ENCODE results near the gene CDK19.
"Not testable (repeated sequence)": the region's sequence is repeated elsewhere in the genome, so short reads cannot be mapped to it uniquely, and the experiment has no call there.

CDK19 gene

DNA sequence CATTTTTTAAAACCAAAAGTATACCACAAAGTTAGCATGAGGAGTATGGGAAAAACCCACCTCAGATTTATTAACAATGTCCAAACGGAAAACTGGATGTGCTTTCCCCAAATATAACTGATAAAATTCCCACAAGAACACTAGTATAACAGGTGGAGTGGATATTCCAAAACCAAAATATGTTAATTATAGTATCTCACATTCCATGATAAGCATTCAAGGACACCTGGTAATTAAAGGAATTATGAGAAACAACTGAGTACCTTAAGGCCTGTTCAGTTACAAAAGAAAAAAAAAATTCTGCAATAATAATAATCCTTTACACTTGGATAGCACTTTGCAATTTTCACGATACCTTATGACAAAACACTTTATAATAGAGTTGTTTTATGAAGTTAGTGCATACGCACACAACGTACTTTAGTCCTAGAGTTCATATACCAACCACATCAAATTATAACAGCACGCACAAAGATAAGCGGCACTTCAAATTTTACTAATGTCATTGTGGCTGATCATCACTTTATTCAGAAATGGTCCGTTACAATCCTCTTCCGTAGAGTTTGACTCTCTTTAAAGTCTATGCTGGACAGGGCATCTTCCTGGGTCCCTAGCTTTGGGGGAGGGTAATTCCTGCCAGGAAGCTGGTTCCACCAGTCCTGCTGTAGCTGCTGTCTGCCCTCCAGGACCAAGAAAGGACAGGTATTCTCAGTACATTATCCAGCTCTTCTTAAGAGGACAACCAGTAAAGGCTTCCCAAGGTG, 1.7 kb downstream of the CDK19 start:
- DNase-seq (ENCODE audit: low read depth), result no peak

DNA sequence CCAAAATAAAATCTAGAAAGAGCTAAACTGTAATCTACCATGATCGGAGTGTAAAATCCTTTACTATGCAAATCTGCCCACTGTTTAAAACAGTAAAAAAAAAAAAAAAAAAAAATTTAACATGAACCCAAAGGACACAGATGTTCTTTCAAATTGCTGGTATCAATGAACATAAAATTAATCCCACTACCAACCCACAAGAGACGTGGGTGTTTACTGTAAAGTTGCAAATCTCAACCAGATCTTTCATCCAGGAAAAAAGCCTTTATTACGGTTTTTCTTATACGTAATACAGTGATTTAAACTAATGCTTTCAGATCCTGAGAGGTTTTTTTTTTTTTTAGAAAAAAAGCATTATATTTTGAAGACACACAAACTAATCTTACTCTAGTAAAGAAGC, 2.5 kb downstream of the CDK19 start:
- no peak for DNase-seq (ENCODE audit: low read depth)

DNA sequence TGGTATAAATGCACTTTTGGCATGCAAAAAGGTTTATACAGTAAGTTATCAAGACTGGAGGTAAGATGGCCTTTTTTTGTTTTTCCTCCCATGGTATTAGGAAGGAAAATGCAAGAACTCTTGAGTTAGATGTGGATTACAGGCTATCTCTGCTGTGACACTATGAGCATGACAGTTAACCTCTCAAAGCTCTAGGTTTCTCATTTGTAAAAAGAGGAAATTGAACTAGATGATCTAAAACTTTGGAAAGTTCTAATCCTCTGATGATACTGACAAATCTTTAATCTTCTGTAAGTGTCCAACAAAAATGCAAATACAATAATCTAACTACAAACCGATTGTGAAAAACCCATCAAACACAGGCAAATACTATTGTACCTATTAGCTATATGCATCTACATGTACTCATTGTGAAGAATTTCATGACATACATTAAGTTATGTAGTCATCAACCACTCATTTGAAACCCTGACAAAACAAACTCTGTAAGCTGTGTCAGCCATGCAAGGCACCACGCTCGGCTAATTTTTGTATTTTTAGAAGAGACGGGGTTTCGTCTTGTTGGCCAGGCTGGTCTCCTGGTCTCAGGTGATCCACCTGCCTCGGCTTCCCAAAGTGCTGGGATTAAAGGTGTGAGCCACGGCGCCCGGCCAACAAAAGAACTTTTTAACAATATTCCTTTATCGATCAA, 4.2 kb downstream of the CDK19 start:
- no peak for DNase-seq (ENCODE audit: low read depth)

DNA sequence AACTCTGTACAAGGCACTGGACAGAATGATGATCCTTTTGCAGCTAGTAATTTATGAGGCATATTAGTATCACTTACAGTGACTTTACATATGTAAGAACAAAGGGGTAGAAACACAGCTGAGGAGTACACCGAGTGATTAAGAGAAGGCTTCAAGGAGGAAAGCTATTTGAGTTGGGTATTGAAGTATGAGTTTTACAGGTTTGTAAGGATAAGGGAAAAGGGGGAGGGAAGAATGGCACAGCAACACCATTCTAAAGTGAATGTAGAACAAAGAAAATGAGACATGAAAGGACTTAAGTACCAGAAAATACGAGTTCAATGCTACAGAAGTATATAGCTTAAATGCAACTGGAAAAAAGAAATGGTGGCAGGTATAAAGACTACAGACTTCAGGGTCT, 5.5 kb downstream of the CDK19 start:
- no peak for DNase-seq (ENCODE audit: low read depth)

DNA sequence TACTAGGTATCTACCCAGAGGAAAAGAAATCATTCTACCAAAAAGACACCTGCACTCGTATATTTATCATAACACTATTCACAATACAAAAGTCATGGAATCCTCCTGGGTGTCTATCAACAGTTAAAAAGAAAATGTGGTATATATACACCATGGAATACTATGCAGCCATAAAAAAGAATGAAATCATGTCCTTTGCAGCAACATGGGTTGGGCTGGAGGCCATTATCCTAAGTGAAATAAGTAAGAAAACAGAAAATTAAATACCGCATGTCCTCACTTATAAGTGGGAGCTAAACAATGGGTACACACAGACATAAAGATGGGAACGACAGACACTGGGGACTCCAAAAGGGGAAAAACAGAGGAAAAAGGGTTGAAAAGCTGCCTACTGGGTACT, 13.1 kb downstream of the CDK19 start:
- DNase-seq (ENCODE audit: low read depth), result not testable (repeated sequence)

DNA sequence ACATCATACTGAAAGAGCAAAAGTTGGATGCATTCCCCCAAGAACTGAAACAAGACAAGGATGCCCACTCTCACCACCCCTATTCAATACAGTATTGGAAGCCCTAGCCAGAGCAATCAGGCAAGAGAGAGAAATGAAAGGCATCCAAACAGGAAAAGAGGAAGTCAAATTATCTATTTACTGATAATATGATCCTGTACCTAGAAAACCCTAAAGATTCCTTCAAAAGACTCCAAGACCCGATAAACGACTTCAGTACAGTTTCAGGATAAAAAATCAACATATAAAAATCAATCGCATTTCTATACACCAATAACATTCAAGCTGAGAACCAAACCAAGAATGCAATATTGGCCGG, 14.5 kb downstream of the CDK19 start:
- no peak for DNase-seq (ENCODE audit: low read depth)

DNA sequence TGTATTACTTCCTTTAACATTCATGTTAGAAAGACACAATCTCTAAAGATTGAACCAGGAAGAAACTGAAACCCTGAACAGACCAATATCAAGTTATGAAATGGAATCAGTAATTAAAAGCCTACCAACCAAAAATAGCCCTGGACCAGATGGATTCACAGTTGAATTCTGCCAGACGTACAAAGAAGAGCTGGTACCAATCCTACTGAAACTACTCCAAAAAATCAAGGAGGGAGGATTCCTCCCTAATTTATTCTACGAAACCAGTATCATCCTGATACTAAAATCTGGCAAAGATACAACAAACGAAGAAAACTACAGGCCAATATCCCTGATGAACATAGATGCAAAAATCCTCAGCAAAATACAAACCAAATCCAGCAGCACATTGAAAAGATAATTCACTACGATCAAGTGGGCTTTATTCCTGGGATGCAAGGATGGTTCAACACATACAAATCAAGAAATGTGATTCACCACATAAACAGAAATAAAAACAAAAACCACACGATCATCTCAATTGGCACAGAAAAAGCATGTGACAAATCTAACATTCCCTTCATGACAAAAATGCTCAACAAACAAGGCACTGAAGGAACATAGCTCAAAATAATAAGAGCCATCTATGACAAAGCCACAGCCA, 15.0 kb downstream of the CDK19 start:
- no peak for DNase-seq (ENCODE audit: low read depth)

DNA sequence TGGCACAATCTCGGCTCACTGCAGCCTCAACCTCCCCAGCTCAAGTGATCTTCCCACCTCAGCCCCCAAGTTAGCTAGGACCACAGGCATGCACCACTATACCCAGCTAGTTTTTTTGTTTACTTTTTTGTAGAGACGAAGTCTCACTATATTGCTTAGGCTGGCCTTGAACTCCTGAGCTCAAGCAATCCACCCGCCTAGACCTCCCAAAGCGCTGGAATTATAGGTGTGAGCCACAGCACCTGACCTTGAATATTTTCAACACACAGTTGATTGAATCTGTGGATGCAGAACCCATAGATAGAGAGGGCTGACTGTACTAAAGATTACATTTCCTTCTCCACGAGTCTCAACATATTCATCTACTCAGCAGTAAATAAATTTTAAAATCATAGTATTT, 15.6 kb downstream of the CDK19 start:
- DNase-seq (ENCODE audit: low read depth), result no peak

DNA sequence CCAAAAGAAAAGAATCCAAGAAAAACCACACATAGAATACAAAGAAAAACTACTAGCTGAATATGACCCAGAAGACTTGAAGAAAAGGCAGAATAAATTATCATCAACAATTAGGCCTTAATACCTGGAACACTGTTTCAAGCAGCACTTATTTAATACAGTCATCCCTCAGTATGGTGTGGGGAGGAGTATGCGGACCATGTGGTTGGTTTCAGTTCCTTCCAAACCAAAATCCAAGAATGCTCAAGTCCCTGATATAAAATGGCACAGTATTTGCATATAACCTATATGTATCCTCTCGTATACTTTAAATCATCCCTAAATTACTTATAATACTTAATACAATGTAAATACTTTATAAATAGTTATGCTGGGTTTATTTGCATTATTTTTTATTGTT, 16.1 kb downstream of the CDK19 start:
- no peak for DNase-seq (ENCODE audit: low read depth)

DNA sequence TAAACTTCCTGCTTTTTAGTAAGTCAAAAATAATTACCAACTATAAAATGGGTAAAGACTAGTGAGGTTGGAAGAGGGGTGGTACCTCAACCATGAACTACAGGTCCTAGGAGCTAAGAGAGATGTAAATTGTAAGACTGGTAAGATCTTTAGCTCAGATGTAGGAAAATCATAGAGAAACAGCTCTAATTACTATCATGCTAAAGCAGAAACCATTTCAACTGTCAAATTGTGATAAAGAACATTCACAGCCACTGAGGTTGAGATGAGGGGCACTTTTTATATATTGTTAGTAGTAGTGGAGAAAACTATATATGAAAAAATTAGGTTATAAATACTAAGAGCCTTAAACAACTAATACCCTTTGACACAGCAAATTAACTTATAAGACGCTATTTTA, 20.0 kb downstream of the CDK19 start:
- no peak for DNase-seq (ENCODE audit: low read depth)

DNA sequence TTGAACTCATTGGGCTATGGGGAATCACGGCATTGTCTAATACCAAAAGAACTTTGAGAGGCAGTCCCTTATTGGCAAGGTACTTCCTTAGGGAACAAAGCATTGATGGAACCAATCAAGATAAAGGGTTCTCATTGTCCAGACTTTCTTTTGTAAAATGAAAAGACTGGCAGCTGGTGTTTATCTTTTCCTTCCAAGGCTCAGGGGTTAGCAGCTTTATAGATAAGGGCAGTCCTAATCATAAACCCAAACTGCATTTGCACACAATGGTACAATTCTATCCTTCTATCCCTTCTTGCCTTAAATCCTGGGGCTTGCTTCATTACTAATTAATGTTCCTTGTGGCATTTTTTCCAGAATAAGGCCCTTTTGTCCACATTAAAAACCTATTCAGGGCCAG, 28.6 kb downstream of the CDK19 start:
- no peak for DNase-seq (ENCODE audit: low read depth)

DNA sequence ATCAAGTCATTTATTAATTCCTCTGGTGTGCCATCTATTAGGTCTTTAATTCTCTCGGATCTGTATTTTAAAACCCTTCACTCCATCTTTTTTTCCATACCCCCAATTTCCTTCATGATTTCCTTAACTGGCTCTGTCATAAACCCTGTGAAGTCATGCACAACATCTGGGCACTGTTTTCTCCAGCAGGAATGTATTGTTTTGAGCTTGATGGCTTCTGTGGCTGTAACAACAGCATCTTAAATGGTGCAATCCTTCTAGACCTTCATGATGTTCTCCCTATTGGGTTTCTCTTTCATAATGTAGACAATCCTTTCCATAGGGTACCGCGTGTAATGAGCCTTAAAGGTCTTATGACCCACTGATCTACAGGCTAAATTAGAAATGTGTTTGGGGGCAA, 29.0 kb downstream of the CDK19 start:
- DNase-seq (ENCODE audit: low read depth), result no peak

DNA sequence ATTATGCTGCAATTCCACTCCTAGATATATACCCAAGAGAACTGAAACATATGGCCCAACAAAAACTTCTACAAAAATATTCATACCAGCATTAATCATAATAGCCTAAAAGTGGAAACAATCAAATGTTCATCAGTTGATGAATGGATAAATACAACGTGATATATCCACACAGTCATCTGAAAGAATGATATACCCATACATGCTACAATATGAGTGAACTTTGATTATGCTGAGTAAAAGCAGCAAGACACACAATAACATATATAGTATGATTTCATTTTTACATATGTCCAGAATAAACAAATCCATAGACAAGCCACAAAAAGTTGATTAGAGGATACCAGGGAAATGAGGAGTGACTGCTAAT, 30.7 kb downstream of the CDK19 start:
- DNase-seq (ENCODE audit: low read depth), result no peak

DNA sequence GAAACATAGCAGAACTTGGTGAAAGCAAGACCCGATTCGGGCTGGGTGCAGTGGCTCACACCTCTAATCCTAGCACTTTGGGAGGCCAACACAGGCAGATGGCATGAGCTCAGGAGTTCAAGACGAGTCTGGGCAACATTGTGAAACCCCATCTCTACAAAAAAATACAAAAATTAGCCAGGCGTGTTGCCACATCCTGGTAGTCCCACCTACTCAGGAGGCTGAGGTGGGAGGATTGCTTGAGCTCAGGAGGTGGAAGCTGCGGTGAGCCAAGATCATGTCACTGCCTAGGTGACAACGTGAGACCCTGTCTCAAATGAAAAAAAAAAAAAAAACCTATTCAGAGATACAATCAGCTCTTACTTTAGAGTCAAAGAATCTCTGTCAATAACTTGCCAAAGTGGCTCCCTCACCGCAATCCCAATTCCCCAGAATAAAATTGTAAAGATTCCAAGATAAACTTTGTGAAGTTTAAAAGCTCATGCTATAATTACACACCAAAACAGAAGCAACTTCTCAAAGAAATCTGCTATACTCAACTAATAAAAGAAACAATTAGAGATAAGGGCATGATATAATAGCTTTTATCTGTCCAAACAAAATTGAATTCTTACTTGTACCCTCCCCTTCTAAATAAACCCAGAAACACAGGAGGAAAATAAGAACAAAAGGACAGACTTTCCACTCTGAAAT, 33.6 kb downstream of the CDK19 start:
- DNase-seq (ENCODE audit: low read depth), result no peak

DNA sequence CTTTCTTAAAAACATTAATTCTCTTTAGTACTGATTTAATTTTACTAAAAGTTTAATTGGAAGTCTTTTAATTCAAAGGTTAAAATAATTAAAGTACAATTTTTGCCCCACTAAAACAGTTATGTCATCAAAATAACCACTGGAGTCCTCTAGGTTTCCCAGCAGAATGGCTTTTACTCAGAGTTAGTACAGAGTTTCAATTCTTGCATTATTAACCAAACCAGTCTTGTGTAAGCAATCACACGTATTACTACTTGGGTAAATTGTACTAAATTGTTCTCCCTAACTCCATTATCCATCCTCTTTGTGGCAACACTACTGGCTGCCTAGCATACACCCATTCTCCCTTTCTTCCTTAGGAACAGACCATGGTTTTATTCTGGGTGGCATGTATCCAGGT, 36.9 kb downstream of the CDK19 start:
- no peak for DNase-seq (ENCODE audit: low read depth)

DNA sequence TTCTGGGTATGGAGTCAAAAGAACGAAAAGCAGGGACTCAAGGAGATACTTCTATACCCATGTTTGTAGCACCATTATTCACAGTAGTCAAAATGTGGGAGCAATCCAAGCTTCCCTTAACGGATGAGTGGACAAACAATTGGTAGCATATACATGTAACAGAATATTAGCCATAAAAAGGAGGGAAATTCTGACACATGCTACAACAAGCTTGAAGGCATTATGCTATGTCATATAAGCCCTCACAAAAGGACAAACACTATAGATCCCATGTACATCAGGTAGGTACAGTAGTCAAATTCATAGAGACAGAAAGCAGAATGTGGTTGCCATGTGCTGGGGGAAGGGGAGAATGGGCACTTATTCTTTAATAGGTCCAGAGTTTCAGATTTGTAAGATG, 37.6 kb downstream of the CDK19 start:
- no peak for DNase-seq (ENCODE audit: low read depth)

DNA sequence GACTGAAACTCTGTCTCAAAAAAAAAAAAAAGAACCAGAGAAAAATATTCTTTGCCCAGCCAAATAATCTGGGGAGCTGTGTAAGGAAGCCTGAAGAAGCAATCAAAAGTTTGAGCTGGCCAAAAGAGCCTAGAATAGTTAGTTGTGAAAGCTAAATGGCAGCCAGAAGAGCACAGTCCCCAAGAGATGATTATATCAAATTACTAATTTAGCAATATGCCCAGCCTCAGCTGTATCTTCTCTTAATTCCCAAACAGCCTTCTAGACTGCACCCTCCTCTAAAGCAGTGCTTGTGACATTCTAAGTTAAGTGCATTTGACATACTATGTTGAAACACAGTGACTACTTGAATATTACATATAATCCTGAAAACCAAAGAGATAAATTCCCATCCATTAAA, 38.9 kb downstream of the CDK19 start:
- no peak for DNase-seq (ENCODE audit: low read depth)

DNA sequence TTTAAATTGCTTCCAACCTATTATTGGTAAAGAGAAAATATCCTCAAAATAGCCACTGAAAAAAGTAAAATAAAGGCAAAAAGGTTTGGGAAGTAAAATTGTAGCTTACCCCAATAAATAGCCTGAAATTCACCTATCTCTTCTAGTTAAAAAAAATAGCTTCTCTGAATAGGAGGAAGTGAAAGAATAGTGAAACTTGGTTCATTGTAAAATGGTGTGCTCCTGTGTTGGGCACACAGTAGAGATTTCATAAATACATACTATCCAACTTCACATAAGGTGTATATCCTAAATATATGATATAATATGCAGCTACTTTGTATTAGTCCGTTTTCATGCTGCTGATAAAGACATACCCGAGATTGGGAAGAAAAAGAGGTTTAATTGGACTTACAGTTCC, 45.3 kb downstream of the CDK19 start:
- DNase-seq (ENCODE audit: low read depth), result no peak

DNA sequence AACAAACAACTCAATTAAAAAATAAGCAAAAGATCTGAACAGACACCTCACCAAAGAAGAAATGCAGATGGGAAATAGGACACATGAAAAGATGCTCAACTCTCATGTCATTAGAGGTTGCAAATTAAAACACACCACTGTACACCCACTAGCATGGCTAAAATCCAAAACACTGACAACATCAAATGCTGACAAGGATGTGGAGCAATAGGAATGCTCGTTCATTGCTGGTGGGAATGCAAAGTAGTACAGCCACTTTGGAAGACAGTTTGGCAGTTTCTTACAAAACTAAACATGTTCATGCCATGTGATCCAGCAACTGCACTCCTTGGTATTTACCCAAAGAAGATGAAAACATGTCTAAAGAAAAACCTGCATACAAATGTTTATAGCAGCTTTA, 47.2 kb downstream of the CDK19 start:
- DNase-seq (ENCODE audit: low read depth), result no peak

DNA sequence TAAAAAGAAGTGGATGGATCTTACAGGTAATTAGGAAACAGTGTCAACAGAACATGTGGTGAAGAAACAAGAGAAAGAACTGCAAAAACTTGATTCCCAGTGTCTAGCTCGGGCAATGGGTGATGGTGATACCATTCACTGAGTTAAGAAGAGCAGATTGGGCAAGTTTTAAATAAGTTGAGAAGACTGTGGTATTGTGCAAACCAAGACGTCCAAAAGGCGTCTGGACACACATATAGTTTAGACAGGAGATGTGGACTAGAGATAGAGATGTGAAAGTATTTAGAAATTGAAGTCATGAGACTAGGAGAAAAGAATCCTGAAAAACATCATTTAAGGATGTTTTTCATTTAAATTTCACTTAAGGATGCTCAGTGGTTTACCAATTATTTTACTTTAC, 53.9 kb downstream of the CDK19 start:
- DNase-seq (ENCODE audit: low read depth), result no peak

DNA sequence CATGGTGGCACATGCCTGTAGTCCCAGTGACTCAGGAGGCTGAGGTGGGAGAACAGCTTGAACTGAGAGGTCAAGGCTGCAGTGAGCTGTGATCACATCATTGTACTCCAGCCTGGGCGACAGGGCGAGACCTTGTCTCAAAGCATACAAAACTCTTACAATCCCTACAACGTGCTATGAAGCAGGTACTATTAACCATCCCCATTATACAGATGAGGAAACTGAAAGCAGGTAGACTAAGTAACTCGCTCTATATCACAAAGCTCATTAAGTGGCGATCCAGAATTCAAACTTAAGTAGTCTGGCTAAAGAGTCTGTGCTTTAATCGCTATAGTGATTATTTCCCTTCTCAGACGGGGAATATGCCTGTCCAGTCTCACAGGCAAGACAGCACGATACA, 54.7 kb downstream of the CDK19 start:
- no peak for DNase-seq (ENCODE audit: low read depth)

DNA sequence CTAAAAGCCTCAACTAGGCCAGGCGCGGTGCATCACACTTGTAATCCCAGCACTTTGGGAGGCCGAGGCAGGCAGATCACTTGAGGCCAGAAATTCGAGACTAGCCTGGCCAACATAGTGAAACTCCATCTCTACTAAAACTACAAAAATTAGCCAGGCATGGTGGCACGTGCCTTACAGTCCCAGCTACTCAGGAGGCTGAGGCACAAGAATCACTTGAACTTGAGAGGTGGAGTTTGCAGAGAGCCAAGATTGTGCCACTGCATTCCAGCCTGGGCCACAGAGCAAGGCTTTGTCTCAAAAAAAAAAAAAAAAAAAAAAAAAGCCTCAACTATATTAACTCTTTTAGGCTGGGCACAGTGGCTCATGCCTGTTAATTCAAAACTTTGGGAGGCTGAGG, 55.2 kb downstream of the CDK19 start:
- DNase-seq (ENCODE audit: low read depth), result not testable (repeated sequence)

DNA sequence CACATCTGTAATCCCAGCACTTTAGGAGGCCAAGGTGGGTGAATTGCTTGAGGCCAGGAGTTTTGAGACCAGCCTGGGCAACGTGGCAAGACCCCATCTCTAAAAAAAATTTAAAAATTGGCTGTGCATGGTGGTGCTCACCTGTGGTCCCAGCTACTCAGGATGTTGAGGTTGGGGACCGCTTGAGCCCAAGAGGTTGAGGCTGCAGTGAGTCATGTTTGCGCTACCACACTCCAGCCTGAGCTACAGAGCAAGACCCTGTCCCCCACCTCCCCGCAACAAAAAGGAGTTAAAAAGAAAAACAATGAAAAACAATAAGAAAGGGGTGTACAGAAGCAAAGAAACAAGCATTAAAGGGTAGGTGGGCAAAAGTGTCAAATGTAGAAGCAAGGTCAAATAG, 57.3 kb downstream of the CDK19 start:
- DNase-seq (ENCODE audit: low read depth), result no peak

All from activated T-cell treated with anti-CD3 and anti-CD28 coated beads for 1 hour (primary cell).